ENCODE results near the gene FAF1. TPM values are rescaled to one million over a fixed set of nuclear protein-coding genes. Genes with fewer than 3 reads are reported as not detected.
A peak's percentile ranks its signal among the peaks of the same experiment; 100 is the strongest.

FAF1 gene
- total and polyA plus RNA-seq, 8 donors = 20.1 to 144 (median 27.4) TPM

DNA sequence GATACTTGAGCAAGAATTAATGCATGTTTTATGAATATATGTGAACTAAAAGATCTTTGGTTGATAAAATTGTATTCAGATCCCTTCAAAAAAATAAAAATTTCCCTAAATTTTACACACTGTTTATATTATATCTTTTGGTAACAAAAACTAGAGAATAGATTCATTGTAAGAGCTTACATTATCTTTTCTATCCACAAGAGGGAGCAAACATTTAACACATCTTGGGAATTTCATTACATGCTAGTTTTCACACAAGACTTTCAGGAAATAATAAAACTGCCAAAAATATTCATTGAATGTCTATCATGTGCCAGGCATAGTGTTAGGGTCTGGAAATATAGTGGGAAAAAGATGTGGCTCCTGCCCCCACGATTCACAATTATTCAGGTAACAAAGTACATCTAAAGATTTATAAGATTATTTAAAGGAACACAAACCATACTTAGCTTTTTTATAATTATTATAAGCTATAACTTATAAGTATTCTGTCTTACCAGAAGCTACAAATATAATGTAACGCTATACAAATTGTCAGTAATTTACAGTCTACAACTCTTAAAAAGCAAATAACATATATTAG, 30.6 kb downstream of the FAF1 start:
- peaks cover 0 to 4% (median 0%) of the 10 kb centered on the region in 4 donors for H3K36me3 ChIP-seq
- no peak overlapping the region for H3K4me3 ChIP-seq
- H3K9me3 ChIP-seq = no peaks in the 10 kb centered on the region
- peaks cover 0 to 6% (median 5%) of the 10 kb centered on the region in 4 donors for H3K4me1 ChIP-seq
- TF ChIP-seq, protein P1, sequence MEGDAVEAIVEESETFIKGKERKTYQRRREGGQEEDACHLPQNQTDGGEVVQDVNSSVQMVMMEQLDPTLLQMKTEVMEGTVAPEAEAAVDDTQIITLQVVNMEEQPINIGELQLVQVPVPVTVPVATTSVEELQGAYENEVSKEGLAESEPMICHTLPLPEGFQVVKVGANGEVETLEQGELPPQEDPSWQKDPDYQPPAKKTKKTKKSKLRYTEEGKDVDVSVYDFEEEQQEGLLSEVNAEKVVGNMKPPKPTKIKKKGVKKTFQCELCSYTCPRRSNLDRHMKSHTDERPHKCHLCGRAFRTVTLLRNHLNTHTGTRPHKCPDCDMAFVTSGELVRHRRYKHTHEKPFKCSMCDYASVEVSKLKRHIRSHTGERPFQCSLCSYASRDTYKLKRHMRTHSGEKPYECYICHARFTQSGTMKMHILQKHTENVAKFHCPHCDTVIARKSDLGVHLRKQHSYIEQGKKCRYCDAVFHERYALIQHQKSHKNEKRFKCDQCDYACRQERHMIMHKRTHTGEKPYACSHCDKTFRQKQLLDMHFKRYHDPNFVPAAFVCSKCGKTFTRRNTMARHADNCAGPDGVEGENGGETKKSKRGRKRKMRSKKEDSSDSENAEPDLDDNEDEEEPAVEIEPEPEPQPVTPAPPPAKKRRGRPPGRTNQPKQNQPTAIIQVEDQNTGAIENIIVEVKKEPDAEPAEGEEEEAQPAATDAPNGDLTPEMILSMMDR (IDR thresholded peaks at IDR 0.05) = peak in 5 of 7 experiments; percentile 20 to 55 (median 52)
- TF ChIP-seq EP300 (IDR thresholded peaks at IDR 0.05) = no peak
- 30 to 58% (median 39%) methylated on average over 2 of the region's 2 CpGs for WGBS, 5 donors
- intact Hi-C loops (cut with DNase I; ENCODE audit: low total_unique reads) = no loop called here
- no peak overlapping the region for H3K27ac ChIP-seq
- DNase-seq = peak in 1 of 2 donors; percentile 46
- H3K27me3 ChIP-seq = no peaks in the 10 kb centered on the region

DNA sequence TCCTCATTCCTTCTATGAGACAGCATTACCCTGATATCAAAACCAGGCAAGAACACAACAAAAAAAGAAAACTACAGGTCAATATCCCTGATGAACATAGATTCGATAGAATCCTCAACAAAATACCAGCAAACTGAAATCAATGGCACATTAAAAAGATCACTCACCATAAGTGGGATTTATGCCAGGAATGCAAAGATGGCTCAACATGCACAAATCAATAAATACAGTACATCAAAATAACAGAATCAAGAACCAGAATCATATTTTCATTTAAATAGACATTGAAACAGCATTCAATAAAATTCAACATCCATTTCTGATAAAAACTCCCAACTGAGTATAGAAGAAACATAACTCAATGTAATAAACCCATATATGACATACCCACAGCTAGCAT, 36.5 kb downstream of the FAF1 start:
- no peaks in the 10 kb centered on the region for H3K4me1 ChIP-seq
- TF ChIP-seq POLR2AphosphoS5 (IDR thresholded peaks at IDR 0.05) = no peak
- TF ChIP-seq, protein P1 (IDR thresholded peaks at IDR 0.05) = no peak
- no peak for TF ChIP-seq POLR2A (IDR thresholded peaks at IDR 0.05)
- TF ChIP-seq EP300 (IDR thresholded peaks at IDR 0.05) = no peak
- no peak overlapping the region for H3K27ac ChIP-seq
- no peaks in the 10 kb centered on the region for H3K27me3 ChIP-seq
- intact Hi-C loops (cut with DNase I; ENCODE audit: low total_unique reads) = no loop called here
- no peaks in the 10 kb centered on the region for H3K36me3 ChIP-seq
- no peak for DNase-seq
- no peak overlapping the region for H3K4me3 ChIP-seq
- 95 to 100% (median 100%) methylated on average over 1 of the region's 1 CpG for WGBS, 5 donors
- H3K9me3 ChIP-seq = peaks cover 0 to 6% (median 0%) of the 10 kb centered on the region in 4 donors

GRCh38 chr1:50921029-50921428, 39.0 kb downstream of the FAF1 start:
- Histone ChIP-seq H3K36me3 (no peaks in the 10 kb centered on the region), H3K27ac (no peak overlapping the region), H3K9me3 (peaks cover 0 to 6% (median 0%) of the 10 kb centered on the region in 4 donors), H3K4me1 (peaks cover 0 to 8% (median 3%) of the 10 kb centered on the region in 4 donors), H3K4me3 (no peak overlapping the region), H3K27me3 (no peaks in the 10 kb centered on the region)
- intact Hi-C loops (cut with DNase I; ENCODE audit: low total_unique reads) = no loop called here
- DNase-seq = no peak
- TF ChIP-seq POLR2AphosphoS5 (IDR thresholded peaks at IDR 0.05) (no peak), EP300 (IDR thresholded peaks at IDR 0.05) (no peak), POLR2A (IDR thresholded peaks at IDR 0.05) (no peak)
- TF ChIP-seq, protein P1 (IDR thresholded peaks at IDR 0.05) = no peak
- 81 to 99% (median 98%) methylated on average over 3 to 4 of the region's 4 CpGs for WGBS, 5 donors

DNA sequence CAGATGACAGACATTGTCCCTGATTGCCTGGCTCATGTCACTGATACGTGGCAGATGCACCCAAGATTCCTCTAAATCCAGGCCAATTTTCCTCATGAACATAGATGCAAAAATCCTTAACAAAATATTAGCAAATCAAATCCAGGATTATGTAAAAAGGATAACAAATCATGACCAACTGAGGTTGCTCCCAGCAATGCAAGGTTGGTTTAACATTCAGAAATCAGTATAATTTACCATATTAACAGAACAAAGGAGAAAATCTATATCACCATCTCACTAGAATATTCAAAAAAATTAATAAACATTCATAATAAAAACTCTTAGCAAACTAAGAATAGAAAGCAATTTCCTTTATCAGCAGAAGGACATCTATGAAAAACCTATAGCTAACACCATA, 39.7 kb downstream of the FAF1 start:
- peaks cover 0 to 6% (median 0%) of the 10 kb centered on the region in 4 donors for H3K9me3 ChIP-seq
- peaks cover 0 to 8% (median 3%) of the 10 kb centered on the region in 4 donors for H3K4me1 ChIP-seq
- H3K36me3 ChIP-seq = no peaks in the 10 kb centered on the region
- WGBS, 5 donors = 81 to 100% (median 96%) methylated on average over 1 of the region's 1 CpG
- no peaks in the 10 kb centered on the region for H3K27me3 ChIP-seq
- no peak for DNase-seq
- TF ChIP-seq, protein P1 (IDR thresholded peaks at IDR 0.05) = no peak
- TF ChIP-seq POLR2AphosphoS5 (IDR thresholded peaks at IDR 0.05) (no peak), EP300 (IDR thresholded peaks at IDR 0.05) (no peak), POLR2A (IDR thresholded peaks at IDR 0.05) (no peak)
- intact Hi-C loops (cut with DNase I; ENCODE audit: low total_unique reads) = no loop called here
- H3K4me3 ChIP-seq = no peak overlapping the region
- no peak overlapping the region for H3K27ac ChIP-seq
